HCT116 (cell line): ENCODE results near the gene SLC25A21. TPM values are rescaled to one million over a fixed set of nuclear protein-coding genes. Genes with fewer than 3 reads are reported as not detected.

Experiments used
- ATAC-seq: fragments of 200-7000 bp; cut with Tn5 transposase; 2 replicates; pipeline ENCODE4 v1.9.1; 2020; ENCODE audit warnings: mild to moderate bottlenecking, moderate library complexity
- BruUV-seq: library from RNA; stranded (reverse); fragments of 400-500 nt; replicated peaks from 2 replicates; lab custom pipeline; 2021; lab: Mats Ljungman, UMichigan
- CTCF ChIA-PET: fragments of 300-600 bp; sonication (Branson Sonifier 250); formaldehyde crosslinking; loops from one replicate; lab custom pipeline; 2021; ENCODE audit warnings: antibody characterized with exemption; lab: Charles Lee
- POLR2A ChIA-PET: fragments of 300-600, 350-600 bp; sonication (Branson Sonifier 250); formaldehyde crosslinking; loops from one replicate; lab custom pipeline; 2021; ENCODE audit warnings: antibody characterized with exemption; lab: Charles Lee
- RAD21 ChIA-PET, 2 experiments: fragments of 300-600 bp; sonication (Branson Sonifier 250); formaldehyde crosslinking; loops; one replicate each; lab custom pipeline; 2023; ENCODE audit warnings: low total read pairs in 2 of 2; ENCODE audit not compliant: uncharacterized antibody in 2 of 2, unreplicated experiment in 2 of 2, low non-redundant PET in 1 of 2; lab: Charles Lee
- DNase-seq: peaks from one replicate; pipeline ENCODE4 v3.0.0-alpha.2; 2010; ENCODE audit warnings: low read depth, low spot score
- H2AFZ ChIP-seq: fragments of 200-600 bp; shearing (Covaris generic), sonication (generic); 2 replicates; pipeline ENCODE4 v1.6.1; 2017; ENCODE audit warnings: low read depth, mixed run types, mixed read lengths, antibody characterized with exemption, low read length; ENCODE audit not compliant: poor library complexity, severe bottlenecking
- H3K27ac ChIP-seq: 2 replicates; pipeline ENCODE4 v1.5.1; 2012; ENCODE audit warnings: low read depth, low read length
- H3K27me3 ChIP-seq: fragments of 200-600 bp; sonication (generic); 2 replicates; pipeline ENCODE4 v1.6.1; 2016; ENCODE audit warnings: mixed run types, low read length, mixed read lengths; ENCODE audit not compliant: insufficient read depth
- H3K36me3 ChIP-seq, 2 experiments: fragments of 200-500 bp in 1 of 2; fragments of 200-600 bp in 1 of 2; sonication (Bioruptor generic) in 1 of 2; sonication (generic) in 1 of 2; 2 replicates each; pipeline versions ENCODE4 v1.5.1 to v1.6.1; 2014 to 2016; ENCODE audit warnings: low read length in 2 of 2, inconsistent platforms in 1 of 2, mixed read lengths in 1 of 2, mixed run types in 1 of 2; ENCODE audit not compliant: insufficient read depth in 2 of 2, control insufficient read depth in 1 of 2
- H3K4me1 ChIP-seq, 2 experiments: fragments of 200-600 bp in 1 of 2; sonication (generic) in 1 of 2; 2 replicates each; pipeline versions ENCODE4 v1.5.1 to v1.6.1; 2012 to 2017; ENCODE audit warnings: low read length in 2 of 2, inconsistent platforms in 1 of 2, mild to moderate bottlenecking in 1 of 2, mixed read lengths in 1 of 2, mixed run types in 1 of 2, moderate library complexity in 1 of 2; ENCODE audit not compliant: insufficient read depth in 2 of 2, control insufficient read depth in 1 of 2
- H3K4me2 ChIP-seq: fragments of 200-600 bp; sonication (generic); 2 replicates; pipeline ENCODE4 v1.6.1; 2017; ENCODE audit warnings: mixed run types, low read length, mixed read lengths
- H3K4me3 ChIP-seq, 2 experiments: fragments of 200-600 bp in 1 of 2; sonication (generic) in 1 of 2; replicated peaks in 1 of 2; 2 replicates each; pipeline ENCODE4 v1.5.1; 2011 to 2016; ENCODE audit warnings: low read length in 2 of 2, control low read depth in 1 of 2, low read depth in 1 of 2, mild to moderate bottlenecking in 1 of 2, mixed read lengths in 1 of 2, mixed run types in 1 of 2
- H3K79me2 ChIP-seq: fragments of 200-600 bp; sonication (generic); 2 replicates; pipeline ENCODE4 v1.6.1; 2017; ENCODE audit warnings: mild to moderate bottlenecking, mixed run types, low read length, moderate library complexity, mixed read lengths; ENCODE audit not compliant: insufficient read depth
- H3K9ac ChIP-seq: fragments of 200-600 bp; sonication (generic); 2 replicates; pipeline ENCODE4 v1.6.1; 2016; ENCODE audit warnings: low read length, mixed read lengths
- H3K9me2 ChIP-seq: fragments of 200-600 bp; sonication (generic), shearing (Covaris generic); 2 replicates; pipeline ENCODE4 v1.6.1; 2017; ENCODE audit warnings: mixed run types, mild to moderate bottlenecking, moderate library complexity; ENCODE audit not compliant: insufficient read depth
- H3K9me3 ChIP-seq, 2 experiments: fragments of 200-500 bp in 1 of 2; fragments of 200-600 bp in 1 of 2; sonication (Bioruptor generic) in 1 of 2; sonication (generic) in 1 of 2; 2 replicates each; pipeline ENCODE4 v1.6.1; 2014 to 2017; ENCODE audit warnings: low read length in 2 of 2, mixed read lengths in 2 of 2, inconsistent platforms in 1 of 2, low read depth in 1 of 2, mild to moderate bottlenecking in 1 of 2, mixed run types in 1 of 2, moderate library complexity in 1 of 2; ENCODE audit not compliant: control insufficient read depth in 1 of 2, insufficient read depth in 1 of 2
- H4K20me1 ChIP-seq: fragments of 200-600 bp; sonication (generic), shearing (Covaris generic); 2 replicates; pipeline ENCODE4 v1.6.1; 2017; ENCODE audit warnings: mixed run types, mild to moderate bottlenecking, moderate library complexity; ENCODE audit not compliant: insufficient read depth
- CBX3 ChIP-seq: IDR thresholded peaks from 2 replicates; pipeline ENCODE4 v1.6.1; 2012; ENCODE audit warnings: low read depth
- CEBPB ChIP-seq: IDR thresholded peaks from 2 replicates; pipeline ENCODE4 v1.6.1; 2012; ENCODE audit warnings: low read depth
- CTCF ChIP-seq, 3 experiments: fragments of 200-600 bp in 1 of 3; sonication (generic) in 1 of 3; IDR thresholded peaks in 2 of 3; conservative IDR thresholded peaks in 1 of 3; 2 replicates each; pipeline ENCODE4 v1.5.1; 2012 to 2017; ENCODE audit warnings: low read depth in 2 of 3, low read length in 2 of 3, antibody characterized with exemption in 1 of 3, borderline replicate concordance in 1 of 3, control low read depth in 1 of 3, mild to moderate bottlenecking in 1 of 3, mixed read lengths in 1 of 3, mixed run types in 1 of 3, moderate library complexity in 1 of 3; ENCODE audit not compliant: insufficient read depth in 1 of 3
- EGR1 ChIP-seq: IDR thresholded peaks from 2 replicates; pipeline ENCODE4 v1.6.1; 2012; ENCODE audit warnings: low read depth
- ELF1 ChIP-seq: IDR thresholded peaks from 2 replicates; pipeline ENCODE4 v1.6.1; 2012; ENCODE audit warnings: low read depth, borderline replicate concordance
- EZH2 ChIP-seq: fragments of 200-600 bp; sonication (generic); IDR thresholded peaks from 2 replicates; pipeline ENCODE4 v1.6.1; 2017; ENCODE audit warnings: antibody characterized with exemption, mixed run types
- EZH2phosphoT487 ChIP-seq: fragments of 200-600 bp; IDR thresholded peaks from 2 replicates; pipeline ENCODE4 v1.6.1; 2018; ENCODE audit warnings: antibody characterized with exemption, borderline replicate concordance
- FOSL1 ChIP-seq: IDR thresholded peaks from 2 replicates; pipeline ENCODE4 v1.6.1; 2012; ENCODE audit warnings: low read depth
- JUND ChIP-seq: IDR thresholded peaks from 2 replicates; pipeline ENCODE4 v1.6.1; 2012
- POLR2A ChIP-seq: IDR thresholded peaks from 2 replicates; pipeline ENCODE4 v1.7.0; 2011; ENCODE audit warnings: borderline replicate concordance; ENCODE audit not compliant: insufficient read depth, insufficient read length; ENCODE audit errors: extremely low read depth
- POLR2AphosphoS5 ChIP-seq: IDR thresholded peaks from 2 replicates; pipeline ENCODE4 v1.6.1; 2011; ENCODE audit warnings: mild to moderate bottlenecking, low read depth, low read length, moderate library complexity
- RAD21 ChIP-seq: IDR thresholded peaks from 2 replicates; pipeline ENCODE4 v1.6.1; 2012; ENCODE audit warnings: low read depth, mild to moderate bottlenecking
- SIN3A ChIP-seq: IDR thresholded peaks from 2 replicates; pipeline ENCODE4 v1.6.1; 2012; ENCODE audit warnings: low read depth
- SP1 ChIP-seq: IDR thresholded peaks from 2 replicates; pipeline ENCODE4 v1.6.1; 2012; ENCODE audit warnings: low read depth
- TCF7L2 ChIP-seq: IDR thresholded peaks from 2 replicates; pipeline ENCODE4 v1.7.0; 2011; ENCODE audit warnings: borderline replicate concordance, inconsistent platforms; ENCODE audit not compliant: insufficient read depth, insufficient read length; ENCODE audit errors: extremely low read depth
- YY1 ChIP-seq: IDR thresholded peaks from 2 replicates; pipeline ENCODE4 v1.6.1; 2011; ENCODE audit warnings: low read length, low read depth, moderate library complexity, mild to moderate bottlenecking; ENCODE audit not compliant: insufficient replicate concordance; ENCODE audit errors: extremely low read depth
- ZFX ChIP-seq: fragments of 450-650 bp; IDR thresholded peaks from 2 replicates; pipeline ENCODE4 v1.6.1; 2017
- intact Hi-C: fragments of 100-400 bp; cut with micrococcal nuclease; formaldehyde crosslinking; loops from 2 replicates; pipeline ENCODE4 v1.10.0; 2022
- total RNA-seq: library from RNA; stranded (reverse); gene quantifications from one replicate; pipeline ENCODE4 v1.2.1, GENCODE V29; 2021; ENCODE audit not compliant: unreplicated experiment

The SLC25A21 gene
- total RNA-seq, 1 experiment from 2014 or later, result 3.5 TPM

DNA sequence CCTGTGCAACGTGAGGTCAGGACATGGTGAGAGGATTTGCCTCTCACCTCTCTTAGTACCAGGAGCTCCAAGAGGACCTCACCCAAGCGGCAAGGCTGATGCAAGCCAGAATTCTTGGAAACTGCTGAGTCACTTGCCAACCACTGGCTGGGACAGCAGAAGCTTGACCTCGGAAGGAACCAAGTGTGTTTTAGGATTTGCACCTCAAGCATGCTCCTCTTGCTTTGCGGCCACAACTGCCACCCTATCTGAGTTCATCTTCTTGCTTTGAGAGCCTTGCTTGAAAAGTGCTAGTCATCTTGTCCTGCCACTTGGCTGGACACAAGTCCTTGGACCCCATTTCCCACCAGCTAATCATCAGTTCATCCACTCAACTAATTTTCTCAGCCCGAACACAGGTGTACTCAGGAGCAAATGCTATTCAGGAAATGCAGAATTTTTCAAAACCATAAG is 195.8 kb downstream of the SLC25A21 start:
- H3K79me2 ChIP-seq, result no peaks in the 10 kb centered on the region
- DNase-seq (no peak), ATAC-seq (no peak)
- no peak overlapping the region for H3K27ac ChIP-seq
- no peak overlapping the region for H3K9ac ChIP-seq
- ChIA-PET CTCF (no interaction called here), POLR2A (no interaction called here), RAD21 (no interaction called here)
- no peaks in the 10 kb centered on the region for H4K20me1 ChIP-seq
- no peak overlapping the region for H3K4me2 ChIP-seq
- H3K9me3 ChIP-seq, result no peaks in the 10 kb centered on the region
- TF ChIP-seq RAD21 (no peak), POLR2AphosphoS5 (no peak), EZH2phosphoT487 (no peak), ELF1 (no peak), EGR1 (no peak), EZH2 (no peak), SIN3A (no peak), JUND (no peak), POLR2A (no peak)
- no peak overlapping the region for H2AFZ ChIP-seq
- peaks cover 0 to 18% of the 10 kb centered on the region in 2 experiments; a peak in 3 of 4 replicates for H3K4me1 ChIP-seq
- H3K4me3 ChIP-seq, result no peak overlapping the region
- H3K9me2 ChIP-seq, result no peaks in the 10 kb centered on the region
- H3K36me3 ChIP-seq, result no peaks in the 10 kb centered on the region
- BruUV-seq, result no TSS peak
- intact Hi-C loops, result no loop called here
- H3K27me3 ChIP-seq, result no peaks in the 10 kb centered on the region

GRCh38 chr14:36975834-36976233 is 196.6 kb downstream of the SLC25A21 start:
- Histone ChIP-seq H2AFZ (no peak overlapping the region), H3K9ac (no peak overlapping the region), H4K20me1 (no peaks in the 10 kb centered on the region), H3K4me3 (no peak overlapping the region), H3K4me1 (peaks cover 0 to 18% of the 10 kb centered on the region in 2 experiments; a peak in 3 of 4 replicates), H3K36me3 (no peaks in the 10 kb centered on the region), H3K27ac (no peak overlapping the region), H3K79me2 (no peaks in the 10 kb centered on the region), H3K9me3 (no peaks in the 10 kb centered on the region), H3K27me3 (no peaks in the 10 kb centered on the region)
- ATAC-seq (peak; percentile 46), DNase-seq (no peak)
- ChIA-PET CTCF (no interaction called here), POLR2A (no interaction called here)
- intact Hi-C loops, result no loop called here
- no TSS peak for BruUV-seq
- peak; percentile 65 for TF ChIP-seq TCF7L2
- TF ChIP-seq EZH2, result no peak
- peak in 2 of 3 experiments; percentile 18 to 25; a peak in 1 of 6 replicates for TF ChIP-seq CTCF (IDR thresholded peaks at IDR 0.05 in 2 of 3, conservative IDR thresholded peaks at IDR 0.05 in 1 of 3; ENCODE audit: borderline replicate concordance in 1 of 3, insufficient read depth in 1 of 3, low read depth in 2 of 3, low read length in 2 of 3)
- no peak for TF ChIP-seq ZFX
- TF ChIP-seq CBX3, result no peak
- no peak for TF ChIP-seq SP1
- no peak for TF ChIP-seq FOSL1
- TF ChIP-seq RAD21, result peak; percentile 42; the same call in 1 of the 2 replicates
- no peak for TF ChIP-seq CEBPB
- TF ChIP-seq EGR1, result no peak
- no peak for TF ChIP-seq YY1
- TF ChIP-seq EZH2phosphoT487, result no peak
- TF ChIP-seq, all 23 proteins: peak for 3
- RAD21 ChIA-PET, result no interaction called here
- no peaks in the 10 kb centered on the region for H3K9me2 ChIP-seq
- H3K4me2 ChIP-seq, result no peak overlapping the region
